ENCODE results near the gene TCEAL7.
A peak's percentile ranks its signal among the peaks of the same experiment; 100 is the strongest.
"Not testable (repeated sequence)": the region's sequence is repeated elsewhere in the genome, so short reads cannot be mapped to it uniquely, and the experiment has no call there.

Gene TCEAL7

GRCh38 chrX:103329991-103330390, at the start of gene TCEAL7:
TSS of gene TCEAL7 (plus strand) at chrX:103330239. CDS start at chrX:103331404, 1,165 bp downstream.
- peak; percentile 82 for DNase-seq

- DNase-seq, result no peak
Observed at GRCh38 chrX:103293118-103293517, 36.9 kb upstream of the TCEAL7 start.

- DNase-seq, result no peak
Observed at GRCh38 chrX:103304705-103305104, 25.3 kb upstream of the TCEAL7 start.

GRCh38 chrX:103305666-103306065, 24.4 kb upstream of the TCEAL7 start:
- not testable (repeated sequence) for DNase-seq

GRCh38 chrX:103309860-103310554, 20.0 kb upstream of the TCEAL7 start:
- DNase-seq, result peak; percentile 17

GRCh38 chrX:103310555-103311398, 19.3 kb upstream of the TCEAL7 start, which contains the start of gene BEX2:
TSS of gene BEX2 (minus strand) at chrX:103310990. CDS start at chrX:103309976, 1,014 bp downstream.
- peak; percentile 64 for DNase-seq

- peak; percentile 14 for DNase-seq
Observed at GRCh38 chrX:103311399-103311780, 18.6 kb upstream of the TCEAL7 start.

GRCh38 chrX:103330681-103331288, 746 bp downstream of the TCEAL7 start:
- peak; percentile 58 for DNase-seq

GRCh38 chrX:103338663-103339062, 8.6 kb downstream of the TCEAL7 start:
- DNase-seq, result no peak

- peak; percentile 35 for DNase-seq
Observed at GRCh38 chrX:103343105-103343504, 13.1 kb downstream of the TCEAL7 start.

GRCh38 chrX:103344606-103345005, 14.6 kb downstream of the TCEAL7 start:
- no peak for DNase-seq

- no peak for DNase-seq
Observed at GRCh38 chrX:103347682-103348397, 17.8 kb downstream of the TCEAL7 start.

- DNase-seq, result peak; percentile 91
Observed at GRCh38 chrX:103356130-103356798, 26.2 kb downstream of the TCEAL7 start, which contains the start of gene TCEAL9. TSS of gene TCEAL9 (plus strand) at chrX:103356506. CDS start at chrX:103357685, 1,179 bp downstream.

GRCh38 chrX:103356858-103357257, 26.8 kb downstream of the TCEAL7 start:
- DNase-seq, result peak; percentile 51

GRCh38 chrX:103357871-103358270, 27.8 kb downstream of the TCEAL7 start:
- no peak for DNase-seq

GRCh38 chrX:103359605-103360004, 29.6 kb downstream of the TCEAL7 start:
- DNase-seq, result not testable (repeated sequence)

- no peak for DNase-seq
Observed at GRCh38 chrX:103360092-103360491, 30.1 kb downstream of the TCEAL7 start.

GRCh38 chrX:103360916-103361315, 30.9 kb downstream of the TCEAL7 start:
- DNase-seq, result no peak

- DNase-seq, result no peak
Observed at GRCh38 chrX:103361798-103362197, 31.8 kb downstream of the TCEAL7 start.

- DNase-seq, result no peak
Observed at GRCh38 chrX:103362474-103362873, 32.4 kb downstream of the TCEAL7 start.

- no peak for DNase-seq
Observed at GRCh38 chrX:103363046-103363445, 33.0 kb downstream of the TCEAL7 start.

- no peak for DNase-seq
Observed at GRCh38 chrX:103367502-103367901, 37.5 kb downstream of the TCEAL7 start.

Data from right hindlimb (tissue), 1 donor.